Airway epithelial cell (primary cell): Measurements from ENCODE around the gene LGALS8. TPM values are rescaled to one million over a fixed set of nuclear protein-coding genes. Genes with fewer than 3 reads are reported as not detected.

Experiments
- total RNA-seq: library from RNA; depleted of rRNA; stranded (reverse); fragments of >200 nt; gene quantifications from 2 replicates; pipeline ENCODE4 v1.2.3, GENCODE V29; 2015

LGALS8 gene
- 43.5 and 45.2 TPM in 2 replicates for total RNA-seq

GRCh38 chr1:236523704-236524141, at the start of gene LGALS8:
LGALS8 (plus strand) TSS chr1:236523982; CDS start chr1:236526071, 2,089 bp downstream.

Other genes with a start within 250 kb of the LGALS8 start
- gene ERO1B, start 242.0 kb upstream of the LGALS8 start, total RNA-seq: 1.6 and 3.5 TPM in 2 replicates
- gene EDARADD, start 129.7 kb upstream of the LGALS8 start, total RNA-seq: 6.8 and 13.3 TPM in 2 replicates
- 12.5 and 19.5 TPM in 2 replicates for gene HEATR1, start 80.5 kb downstream of the LGALS8 start, total RNA-seq
- not detected in 2 replicates for gene ACTN2, start 162.5 kb downstream of the LGALS8 start, total RNA-seq